ENCODE results near the gene POLR2L. TPM values are rescaled to one million over a fixed set of nuclear protein-coding genes. Genes with fewer than 3 reads are reported as not detected.

POLR2L gene
- total RNA-seq, 1 donor from 2014 or later: 78.7 TPM

DNA sequence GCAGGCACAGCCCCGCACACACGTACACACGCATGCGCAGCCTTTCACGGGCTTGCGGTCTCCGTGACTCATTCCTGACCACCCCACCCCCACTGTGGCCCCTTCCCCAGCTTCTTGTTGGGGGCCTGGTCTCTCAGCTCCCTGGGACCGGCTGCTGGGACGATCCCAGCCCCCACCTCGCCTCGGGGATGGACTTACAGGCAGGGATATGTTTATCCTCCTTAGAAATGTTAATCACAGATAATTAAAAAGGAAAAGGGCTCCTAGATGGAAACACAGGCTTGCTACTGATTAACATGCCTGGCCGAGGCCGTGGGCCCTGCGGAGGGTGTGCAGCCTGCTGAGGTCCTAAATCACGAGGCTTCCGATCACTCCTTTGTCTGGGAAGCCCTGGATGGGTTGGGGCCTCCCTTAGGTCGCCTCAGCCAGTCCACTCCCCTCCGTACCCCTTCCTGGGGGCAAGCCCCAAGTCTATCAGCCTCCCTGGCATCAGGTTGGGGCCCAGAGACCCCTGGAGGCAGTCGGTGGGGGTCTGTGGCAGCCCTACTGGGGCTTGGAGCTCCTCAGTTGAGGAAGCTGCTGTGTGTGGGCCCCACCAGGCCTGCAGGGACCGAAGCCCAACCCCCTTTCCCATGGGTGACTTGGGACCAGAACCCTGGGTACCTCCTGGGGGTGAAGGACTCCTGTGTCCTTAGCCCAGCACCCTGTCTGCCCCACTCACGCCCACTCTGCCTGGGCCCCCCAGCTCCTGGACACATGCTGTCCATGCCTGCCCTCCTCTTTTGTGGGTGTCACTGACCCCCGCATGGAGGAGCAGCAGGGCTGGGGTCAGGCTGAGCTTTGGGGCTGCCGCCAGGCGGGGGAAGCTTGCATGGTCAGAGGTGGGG is 20.9 kb upstream of the POLR2L start:
- TF ChIP-seq CTCF (IDR thresholded peaks at IDR 0.05; ENCODE audit: unreplicated experiment): no peak
- H3K4me1 Mint-ChIP-seq: peaks cover 26% of the 10 kb centered on the region
- no peaks in the 10 kb centered on the region for H3K9me3 Mint-ChIP-seq
- no peak for DNase-seq (ENCODE audit: low spot score in 2 of 2, unreplicated experiment in 2 of 2)
- peaks cover 3% of the 10 kb centered on the region for H3K36me3 Mint-ChIP-seq
- H3K27ac Mint-ChIP-seq: peak overlapping the region; percentile 77
- H3K4me3 Mint-ChIP-seq: peak overlapping the region; percentile 26
- H3K27me3 Mint-ChIP-seq (ENCODE audit: low read depth): no peaks in the 10 kb centered on the region

DNA sequence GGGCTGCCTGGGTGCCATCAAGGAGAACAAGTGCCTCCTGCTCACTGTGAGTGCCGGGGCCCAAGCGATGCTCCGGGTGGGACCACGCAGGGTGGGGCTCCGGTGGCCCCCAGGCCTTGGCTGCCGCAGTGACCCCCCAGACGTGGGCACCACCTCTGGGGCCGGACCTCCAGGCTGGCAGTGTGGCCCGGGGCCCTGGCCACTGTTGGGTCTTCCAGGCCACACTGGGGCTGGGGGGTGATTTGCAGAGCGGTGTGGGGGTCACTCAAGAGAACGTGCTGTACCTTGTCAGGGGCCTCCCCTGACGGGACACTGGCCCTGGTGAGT is 20.3 kb upstream of the POLR2L start:
- H3K4me1 Mint-ChIP-seq: peaks cover 26% of the 10 kb centered on the region
- TF ChIP-seq CTCF (IDR thresholded peaks at IDR 0.05; ENCODE audit: unreplicated experiment): no peak
- no peak for DNase-seq (ENCODE audit: low spot score in 2 of 2, unreplicated experiment in 2 of 2)
- no peaks in the 10 kb centered on the region for H3K36me3 Mint-ChIP-seq
- H3K9me3 Mint-ChIP-seq: no peaks in the 10 kb centered on the region
- H3K27me3 Mint-ChIP-seq (ENCODE audit: low read depth): no peaks in the 10 kb centered on the region
- no peak overlapping the region for H3K27ac Mint-ChIP-seq
- H3K4me3 Mint-ChIP-seq: no peak overlapping the region

GRCh38 chr11:862081-862661 is 19.8 kb upstream of the POLR2L start:
- Mint-ChIP-seq H3K36me3 (no peaks in the 10 kb centered on the region), H3K27me3 (ENCODE audit: low read depth) (no peaks in the 10 kb centered on the region), H3K4me3 (no peak overlapping the region), H3K4me1 (peaks cover 26% of the 10 kb centered on the region), H3K27ac (peak overlapping the region; percentile 34), H3K9me3 (no peaks in the 10 kb centered on the region)
- DNase-seq (ENCODE audit: low spot score in 2 of 2, unreplicated experiment in 2 of 2): no peak
- TF ChIP-seq CTCF (IDR thresholded peaks at IDR 0.05; ENCODE audit: unreplicated experiment): no peak

GRCh38 chr11:861105-861479 is 18.8 kb upstream of the POLR2L start:
- TF ChIP-seq CTCF (IDR thresholded peaks at IDR 0.05; ENCODE audit: unreplicated experiment): no peak
- H3K36me3 Mint-ChIP-seq: no peaks in the 10 kb centered on the region
- no peak overlapping the region for H3K27ac Mint-ChIP-seq
- H3K4me3 Mint-ChIP-seq: no peak overlapping the region
- peaks cover 33% of the 10 kb centered on the region for H3K4me1 Mint-ChIP-seq
- H3K27me3 Mint-ChIP-seq (ENCODE audit: low read depth): no peaks in the 10 kb centered on the region
- DNase-seq (ENCODE audit: low spot score in 2 of 2, unreplicated experiment in 2 of 2): no peak
- no peaks in the 10 kb centered on the region for H3K9me3 Mint-ChIP-seq

GRCh38 chr11:860234-861104 is 18.1 kb upstream of the POLR2L start:
- Mint-ChIP-seq H3K4me1 (peaks cover 34% of the 10 kb centered on the region), H3K36me3 (no peaks in the 10 kb centered on the region), H3K27ac (no peak overlapping the region), H3K4me3 (no peak overlapping the region), H3K27me3 (ENCODE audit: low read depth) (no peaks in the 10 kb centered on the region), H3K9me3 (no peaks in the 10 kb centered on the region)
- TF ChIP-seq CTCF (IDR thresholded peaks at IDR 0.05; ENCODE audit: unreplicated experiment): no peak
- no peak for DNase-seq (ENCODE audit: low spot score in 2 of 2, unreplicated experiment in 2 of 2)

All from mesothelial cell of epicardium (in vitro differentiated cells).